EH (cell line): ENCODE results near the gene EYS.
"Not testable (repeated sequence)": the region's sequence is repeated elsewhere in the genome, so short reads cannot be mapped to it uniquely, and the experiment has no call there.

ENCODE experiments used
- DNase-seq: peaks from one replicate; pipeline ENCODE4 v3.0.0-alpha.2; 2015; ENCODE audit warnings: low read depth

EYS gene

GRCh38 chr6:64299176-64299575 is 1407.8 kb downstream of the EYS start:
- no peak for DNase-seq

DNA sequence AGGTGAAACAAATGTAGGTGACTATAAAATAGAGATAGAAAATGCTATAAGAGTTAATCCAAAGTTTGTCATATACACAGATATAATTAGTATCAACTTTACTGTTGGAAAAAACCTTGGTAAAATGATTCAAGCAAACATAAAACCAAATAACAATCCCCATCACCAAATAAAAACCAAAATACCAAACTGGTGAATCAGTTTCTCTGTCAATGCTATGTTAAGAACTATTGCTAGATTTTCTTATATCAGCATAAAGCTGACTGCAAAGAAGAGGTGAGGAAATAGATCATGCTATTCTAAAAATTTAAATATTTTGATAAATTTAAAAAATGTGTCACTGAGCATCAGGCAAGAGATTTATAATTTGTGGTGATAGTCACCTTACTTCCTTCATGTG is 1413.0 kb downstream of the EYS start:
- no peak for DNase-seq

- DNase-seq, result no peak
Measured at GRCh38 chr6:64293298-64293697, 1413.7 kb downstream of the EYS start.

DNA sequence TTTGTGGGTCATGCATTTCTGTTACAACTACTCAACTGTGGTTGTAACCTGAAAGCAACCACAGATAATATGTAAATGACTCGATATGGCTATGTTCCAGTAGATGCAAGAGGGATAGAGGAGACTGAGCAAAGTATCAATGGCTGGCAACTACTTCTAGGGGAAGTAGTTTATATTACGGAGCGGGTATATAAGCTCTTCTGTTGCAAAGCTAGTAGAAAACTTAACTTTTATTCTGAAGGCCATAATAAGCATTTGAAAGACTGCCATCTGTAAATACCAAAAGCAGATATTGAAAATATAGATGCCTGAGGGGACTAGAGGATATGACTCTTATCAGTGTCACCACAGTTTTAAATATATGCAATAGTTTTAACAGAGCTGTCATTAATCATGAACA is 1416.2 kb downstream of the EYS start:
- DNase-seq, result no peak

GRCh38 chr6:64289931-64290330 is 1417.1 kb downstream of the EYS start:
- DNase-seq, result no peak

GRCh38 chr6:64288351-64288750 is 1418.7 kb downstream of the EYS start:
- DNase-seq, result no peak

DNA sequence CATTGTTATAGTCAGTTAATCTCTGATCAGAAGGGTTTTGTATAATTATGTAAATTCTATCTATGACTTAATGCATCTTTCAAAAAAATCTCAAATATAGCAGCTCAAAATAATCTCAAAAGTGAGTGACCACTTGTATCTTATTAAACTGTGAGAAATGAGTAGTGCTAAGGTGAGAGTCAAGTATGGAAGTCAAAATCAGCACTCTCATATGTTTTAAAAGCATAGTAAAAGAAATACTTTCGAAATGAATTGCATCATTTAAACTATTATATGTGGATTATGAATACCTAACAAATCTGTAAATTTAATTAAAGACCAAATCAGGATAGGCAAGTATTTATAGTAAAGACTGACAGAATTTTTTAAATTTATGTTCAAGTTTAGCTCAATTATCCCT is 1425.9 kb downstream of the EYS start:
- no peak for DNase-seq

DNA sequence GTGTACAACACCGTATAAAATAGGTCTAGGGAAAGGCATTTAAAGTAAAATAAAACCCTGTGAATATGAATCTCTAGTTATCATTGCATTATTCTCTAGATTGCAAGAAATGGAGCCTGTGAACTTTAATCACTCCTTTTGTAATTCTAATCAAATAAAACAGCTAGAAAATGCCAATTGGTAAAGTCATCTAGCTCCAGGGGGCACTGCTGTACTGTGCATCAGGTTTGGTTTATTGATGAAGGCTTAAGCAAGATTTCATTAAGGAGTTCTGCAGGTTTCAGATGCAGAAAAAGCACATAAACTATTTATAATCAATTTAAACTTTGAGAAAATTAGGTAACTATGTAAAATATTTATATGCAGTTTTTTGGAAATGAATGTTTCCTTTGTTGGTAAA is 1426.5 kb downstream of the EYS start:
- no peak for DNase-seq

- DNase-seq, result no peak
Measured at GRCh38 chr6:64270083-64270482, 1436.9 kb downstream of the EYS start.

- no peak for DNase-seq
Measured at GRCh38 chr6:64266351-64266821, 1440.6 kb downstream of the EYS start.

GRCh38 chr6:64263778-64264177 is 1443.2 kb downstream of the EYS start:
- no peak for DNase-seq

DNA sequence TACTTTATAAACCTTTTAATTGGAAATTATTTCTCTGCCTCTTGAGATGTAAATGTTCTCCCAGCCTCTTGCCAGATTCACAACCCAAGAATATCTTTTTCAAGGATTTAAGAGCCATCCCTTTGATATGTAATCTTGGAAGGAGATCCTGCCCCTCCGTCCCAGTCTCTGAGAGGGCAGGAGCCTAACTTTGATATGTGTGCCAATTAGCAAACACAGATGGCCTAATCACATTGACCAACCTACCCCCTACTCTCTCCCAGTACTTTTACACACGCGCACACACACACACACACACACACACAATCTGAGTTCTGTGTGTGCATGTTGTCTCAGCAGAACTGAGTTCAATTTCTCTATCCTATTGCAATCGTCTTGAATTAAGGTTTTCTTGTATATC is 1447.7 kb downstream of the EYS start:
- no peak for DNase-seq

DNA sequence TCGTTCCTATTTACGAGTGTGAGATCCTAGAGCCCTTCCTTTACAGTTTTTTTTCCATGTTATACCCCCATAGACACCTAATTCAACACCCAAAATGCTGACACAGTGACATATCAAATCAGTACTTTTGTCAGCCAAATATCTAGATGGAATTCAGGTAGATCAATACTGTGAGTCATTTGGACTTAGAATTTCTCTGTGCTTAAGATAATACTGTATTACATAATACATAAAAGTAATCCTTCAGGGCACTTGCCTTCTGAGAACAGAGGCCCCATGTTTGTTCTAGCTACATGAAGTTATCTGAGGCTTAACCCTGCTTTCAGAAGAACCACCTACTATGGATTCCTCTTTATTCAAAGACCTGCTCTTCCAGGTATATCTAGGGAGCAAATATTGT is 1448.3 kb downstream of the EYS start:
- no peak for DNase-seq

DNA sequence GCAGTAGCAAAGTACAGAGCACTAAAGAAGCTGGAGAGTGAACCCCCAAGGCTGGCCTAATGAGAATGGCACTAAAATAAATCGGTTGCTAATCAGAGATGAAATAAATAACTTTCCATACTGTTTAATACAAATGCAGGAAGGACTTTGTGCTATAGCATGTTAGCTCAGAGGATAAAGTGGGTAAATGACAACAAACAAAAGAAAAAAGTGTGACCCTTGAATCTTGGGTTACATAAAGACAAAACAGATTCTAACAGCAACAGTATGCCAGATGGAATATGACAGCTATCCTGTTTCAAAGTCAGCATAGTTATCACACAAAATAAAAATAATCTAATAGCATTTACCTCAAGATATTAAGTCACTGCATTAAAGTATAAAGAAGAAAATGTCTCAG is 1448.7 kb downstream of the EYS start:
- no peak for DNase-seq

- no peak for DNase-seq
Measured at GRCh38 chr6:64257586-64257985, 1449.4 kb downstream of the EYS start.

- DNase-seq, result no peak
Measured at GRCh38 chr6:64256483-64256882, 1450.5 kb downstream of the EYS start.

DNA sequence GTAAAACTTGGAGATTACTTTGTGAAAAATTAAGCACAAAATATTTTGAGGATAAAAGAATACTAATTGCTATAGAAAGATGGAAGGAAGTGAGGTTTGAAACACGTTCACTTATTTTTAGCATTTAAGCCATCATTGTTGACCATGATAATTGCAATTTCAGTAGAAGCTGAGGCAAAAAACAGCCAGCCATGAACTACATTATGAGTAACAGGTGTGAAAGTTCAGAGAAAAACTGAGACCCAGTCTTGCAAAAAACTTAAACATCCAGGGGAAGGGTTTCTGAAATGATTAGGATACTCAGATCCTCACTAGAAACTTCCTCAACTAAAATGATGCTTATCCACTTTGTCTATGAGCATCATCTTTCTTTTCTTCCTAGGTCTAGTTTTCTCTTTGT is 1452.0 kb downstream of the EYS start:
- no peak for DNase-seq

DNA sequence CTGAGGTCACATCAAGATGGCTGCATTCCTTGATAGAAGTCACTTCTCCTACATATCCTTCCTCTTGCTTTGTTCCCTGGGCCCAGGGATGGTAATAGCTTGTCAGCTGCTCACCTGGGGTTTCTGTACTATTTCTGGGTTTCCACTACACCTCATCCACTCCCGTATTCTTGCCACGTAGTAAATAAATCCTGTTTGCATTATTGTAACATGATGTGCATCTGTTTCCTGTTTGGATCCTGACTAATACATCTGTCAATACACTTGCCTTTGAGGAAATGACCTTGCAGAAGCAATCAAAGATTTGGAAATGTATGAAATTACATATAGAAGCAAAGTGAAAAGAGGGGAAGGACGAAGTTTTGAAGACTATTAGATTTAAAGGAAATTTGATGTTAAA is 1452.5 kb downstream of the EYS start:
- no peak for DNase-seq

DNA sequence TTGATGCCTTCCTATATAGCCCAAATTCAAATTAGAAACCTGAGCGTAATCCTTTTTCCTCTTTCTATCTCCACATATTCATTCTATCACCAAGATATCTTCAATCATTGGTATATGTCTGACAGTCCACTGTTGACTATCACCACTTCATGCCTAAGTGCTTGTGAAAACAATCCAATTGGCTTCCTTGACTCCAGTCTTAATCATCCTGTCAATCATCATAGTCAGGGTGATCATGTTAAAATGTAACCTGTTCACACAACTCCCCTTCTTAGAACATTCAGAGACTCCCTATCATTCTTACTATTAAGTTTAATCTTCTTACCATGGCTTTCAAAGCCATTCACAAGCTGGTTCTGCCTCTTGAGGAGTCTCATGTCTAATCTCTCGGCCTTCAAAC is 1454.8 kb downstream of the EYS start:
- no peak for DNase-seq

DNA sequence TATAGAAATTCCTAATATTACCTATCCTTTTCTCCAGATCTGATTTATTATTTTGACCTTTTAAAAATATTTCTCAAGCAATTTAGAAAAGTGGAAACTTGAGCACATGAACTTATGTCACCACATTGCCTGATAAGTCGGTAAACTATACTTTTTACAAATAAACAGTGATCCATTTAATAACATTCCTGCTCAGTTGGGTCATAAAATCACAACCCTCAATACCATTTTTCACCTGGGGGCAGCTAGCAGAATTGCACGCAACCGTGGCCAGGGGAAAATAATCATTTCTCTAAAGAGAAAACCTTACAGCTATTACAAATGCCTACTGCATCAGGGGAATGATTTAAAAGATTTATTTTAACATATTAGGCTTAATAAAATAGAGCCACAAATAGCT is 1456.9 kb downstream of the EYS start:
- DNase-seq, result no peak

- DNase-seq, result no peak
Measured at GRCh38 chr6:64249115-64249514, 1457.9 kb downstream of the EYS start.

GRCh38 chr6:64243618-64244017 is 1463.4 kb downstream of the EYS start:
- no peak for DNase-seq

DNA sequence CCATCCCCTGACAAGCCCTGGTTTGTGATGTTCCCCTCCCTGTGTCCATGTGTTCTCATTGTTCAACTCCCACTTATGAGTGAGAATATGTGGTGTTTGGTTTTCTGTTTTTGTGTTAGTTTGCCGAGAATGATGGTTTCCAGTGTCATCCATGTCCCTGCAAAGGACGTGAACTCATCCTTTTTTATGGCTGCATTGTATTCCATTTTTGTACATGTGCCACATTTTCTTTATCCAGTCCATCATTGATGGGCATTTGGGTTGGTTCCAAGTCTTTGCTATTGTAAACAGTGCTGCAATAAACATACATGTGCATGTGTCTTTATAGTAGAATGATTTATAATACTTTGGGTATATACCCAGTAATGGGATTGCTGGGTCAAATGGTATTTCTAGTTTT is 1468.1 kb downstream of the EYS start:
- not testable (repeated sequence) for DNase-seq

DNA sequence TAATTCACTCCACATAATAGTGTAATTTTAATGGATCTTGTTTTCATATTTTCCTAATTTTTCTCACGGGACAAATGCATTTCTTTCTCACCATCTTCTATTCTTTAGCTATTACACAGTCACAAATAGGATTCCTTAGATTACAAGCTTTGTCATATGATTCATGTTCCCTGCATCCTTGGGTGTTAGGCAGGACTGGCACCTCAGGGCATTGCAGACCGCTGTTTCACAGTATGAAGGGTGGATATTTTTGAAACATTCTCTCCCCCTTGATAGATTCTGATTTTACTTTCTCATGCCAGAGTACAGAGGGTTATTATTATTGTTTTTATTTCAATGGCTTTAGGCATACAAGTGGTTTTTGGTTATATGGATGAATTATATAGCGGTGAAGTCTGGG is 1469.0 kb downstream of the EYS start:
- no peak for DNase-seq

GRCh38 chr6:64233746-64234145 is 1473.3 kb downstream of the EYS start:
- DNase-seq, result no peak
